PFSK-1 (cell line): ENCODE results near the gene AIG1.

Experiments
- POLR2AphosphoS5 ChIP-seq: IDR thresholded peaks from 2 replicates; pipeline ENCODE4 v1.6.1; 2012; ENCODE audit warnings: low read depth, mild to moderate bottlenecking, control low read depth, low read length, moderate library complexity
- TAF1 ChIP-seq: IDR thresholded peaks from 2 replicates; pipeline ENCODE4 v1.6.1; 2012; ENCODE audit warnings: low read length, control low read depth, borderline replicate concordance; ENCODE audit not compliant: insufficient read depth

- TF ChIP-seq POLR2AphosphoS5, result no peak
- TF ChIP-seq TAF1, result no peak
Observed at GRCh38 chr6:143260857-143261256, 200.2 kb downstream of the AIG1 start.
